HepG2 (cell line): ENCODE data around the gene INPP5K. TPM values are rescaled to one million over a fixed set of nuclear protein-coding genes. Genes with fewer than 3 reads are reported as not detected.

ENCODE experiments used
- ATAC-seq: fragments of 200-7000 bp; cut with Tn5 transposase; 3 replicates; pipeline ENCODE4 v1.9.1; 2020; ENCODE audit warnings: mild to moderate bottlenecking, moderate library complexity
- BruUV-seq: library from RNA; stranded (reverse); fragments of 400-500 nt; replicated peaks from 2 replicates; lab custom pipeline; 2021; lab: Mats Ljungman, UMichigan
- CTCF ChIA-PET: fragments of 300-600 bp; formaldehyde crosslinking; extraction: SDS; loops from one replicate; lab custom pipeline; 2021; ENCODE audit warnings: low total read pairs, inconsistent platforms, low intra/inter-chr PET ratio; lab: Yijun Ruan, JAX
- POLR2A ChIA-PET: fragments of 350-600 bp; sonication (Branson Sonifier 250); formaldehyde crosslinking; loops from one replicate; lab custom pipeline; 2020; ENCODE audit warnings: antibody characterized with exemption, inconsistent platforms; lab: Yijun Ruan, JAX
- DNase-seq: peaks from one replicate; pipeline ENCODE4 v3.0.0-alpha.2; 2015; ENCODE audit warnings: low spot score
- FAIRE-seq: peaks from 3 replicates; lab custom pipeline; 2011; peaks lifted over from hg19 to GRCh38; lab: Jason Lieb, UNC
- H2AFZ ChIP-seq: one replicate; pipeline ENCODE4 v1.6.1; 2011; ENCODE audit warnings: low read length, inconsistent platforms
- H3K27ac ChIP-seq: fragments of 300-600 bp; 3 replicates; pipeline ENCODE4 v1.8.0; 2011; ENCODE audit warnings: mixed run types, mild to moderate bottlenecking, mixed read lengths, low read length, inconsistent platforms; ENCODE audit not compliant: insufficient read depth; ENCODE audit errors: extremely low read length
- H3K27me3 ChIP-seq, 2 experiments: fragments of 200-600 bp in 1 of 2; 2 replicates in 1 of 2; 3 replicates in 1 of 2; pipeline versions ENCODE4 v1.6.0 to v1.8.0; 2011; ENCODE audit warnings: low read length in 2 of 2, mild to moderate bottlenecking in 2 of 2, moderate library complexity in 2 of 2, inconsistent platforms in 1 of 2; ENCODE audit not compliant: insufficient read depth in 2 of 2, control insufficient read depth in 1 of 2
- H3K36me3 ChIP-seq, 2 experiments: fragments of 200-600 bp in 1 of 2; replicated peaks in 1 of 2; 2 replicates in 1 of 2; 3 replicates in 1 of 2; pipeline versions ENCODE4 v1.5.1 to v1.8.0; 2011; ENCODE audit warnings: low read length in 2 of 2, inconsistent platforms in 1 of 2; ENCODE audit not compliant: insufficient read depth in 2 of 2, control insufficient read depth in 1 of 2
- H3K4me1 ChIP-seq: 2 replicates; pipeline ENCODE4 v1.5.1; 2012; ENCODE audit warnings: low read length, inconsistent platforms; ENCODE audit not compliant: insufficient read depth
- H3K4me2 ChIP-seq: 2 replicates; pipeline ENCODE4 v1.6.0; 2011; ENCODE audit warnings: low read depth, low read length, inconsistent platforms
- H3K4me3 ChIP-seq, 3 experiments: fragments of 200-600 bp in 1 of 3; sonication (generic), shearing (Covaris generic) in 1 of 3; replicated peaks in 1 of 3; 2 replicates each; pipeline ENCODE4 v1.5.1; 2011 to 2016; ENCODE audit warnings: low read length in 3 of 3, inconsistent platforms in 2 of 3, low read depth in 2 of 3, mild to moderate bottlenecking in 2 of 3, control low read depth in 1 of 3, mixed read lengths in 1 of 3; ENCODE audit not compliant: insufficient read depth in 1 of 3
- H3K79me2 ChIP-seq: one replicate; pipeline ENCODE4 v1.6.1; 2011; ENCODE audit warnings: low read length, inconsistent platforms; ENCODE audit not compliant: insufficient read depth
- H3K9ac ChIP-seq: 2 replicates; pipeline ENCODE4 v1.6.0; 2011; ENCODE audit warnings: mild to moderate bottlenecking, low read depth, low read length, inconsistent platforms; ENCODE audit not compliant: insufficient read depth
- H3K9me3 ChIP-seq: 2 replicates; pipeline ENCODE4 v1.5.1; 2012; ENCODE audit warnings: mild to moderate bottlenecking, low read length
- H4K20me1 ChIP-seq: 2 replicates; pipeline ENCODE4 v1.6.0; 2011; ENCODE audit warnings: inconsistent platforms, mild to moderate bottlenecking, low read length, moderate library complexity; ENCODE audit not compliant: insufficient read depth
- BORCS8-MEF2B ChIP-seq: sonication (generic); formaldehyde crosslinking; IDR thresholded peaks from 2 replicates; pipeline ENCODE4 v1.8.0; 2022; ENCODE audit warnings: mild to moderate bottlenecking, missing genetic modification reagents
- GTF2F1 ChIP-seq: fragments of 150-350 bp; IDR thresholded peaks from 2 replicates; pipeline ENCODE4 v1.6.1; 2014; ENCODE audit warnings: low read length
- HNF4G ChIP-seq, 2 experiments: sonication (generic) in 1 of 2; formaldehyde crosslinking in 1 of 2; IDR thresholded peaks; 2 replicates each; pipeline versions ENCODE4 v1.4.0 to v1.6.1; 2011 to 2020; ENCODE audit warnings: borderline replicate concordance in 2 of 2, low read depth in 2 of 2, mild to moderate bottlenecking in 2 of 2, low read length in 1 of 2, missing genetic modification reagents in 1 of 2, moderate library complexity in 1 of 2
- NCOA1 ChIP-seq: sonication (generic); formaldehyde crosslinking; IDR thresholded peaks from 2 replicates; pipeline ENCODE4 v1.9.0; 2021; ENCODE audit warnings: missing genetic modification reagents
- NFE2L2 ChIP-seq: fragments of 150-350 bp; IDR thresholded peaks from 2 replicates; pipeline ENCODE4 v1.6.1; 2014; ENCODE audit warnings: low read length
- PRPF4 ChIP-seq: fragments of 200-400 bp; formaldehyde crosslinking; IDR thresholded peaks from 2 replicates; pipeline ENCODE4 v1.6.1; 2016; ENCODE audit warnings: low read length, low read depth; ENCODE audit not compliant: poor library complexity, severe bottlenecking
- RBFOX2 ChIP-seq: fragments of 200-400 bp; formaldehyde crosslinking; IDR thresholded peaks from 2 replicates; pipeline ENCODE4 v1.6.1; 2017; ENCODE audit warnings: low read depth, mild to moderate bottlenecking, low read length
- SSRP1 ChIP-seq: IDR thresholded peaks from 2 replicates; pipeline ENCODE4 v1.6.1; 2016; ENCODE audit warnings: control low read depth
- SUZ12 ChIP-seq: fragments of 150-350 bp; IDR thresholded peaks from 2 replicates; pipeline ENCODE4 v1.6.1; 2014; ENCODE audit warnings: low read depth, low read length
- ZFP36L1 ChIP-seq: sonication (generic); formaldehyde crosslinking; IDR thresholded peaks from 2 replicates; pipeline ENCODE4 v1.8.0; 2022; ENCODE audit warnings: mild to moderate bottlenecking, missing genetic modification reagents, moderate library complexity
- ZKSCAN5 ChIP-seq: sonication (generic); formaldehyde crosslinking; IDR thresholded peaks from 2 replicates; pipeline ENCODE4 v1.5.1; 2020; ENCODE audit warnings: mild to moderate bottlenecking, missing genetic modification reagents
- ZNF101 ChIP-seq: sonication (generic); formaldehyde crosslinking; IDR thresholded peaks from 2 replicates; pipeline ENCODE4 v1.4.0; 2020; ENCODE audit warnings: mild to moderate bottlenecking, low read depth, missing genetic modification reagents, borderline replicate concordance
- ZNF207 ChIP-seq: fragments of 450-650 bp; IDR thresholded peaks from 2 replicates; pipeline ENCODE4 v1.6.1; 2016; ENCODE audit warnings: antibody characterized with exemption, borderline replicate concordance
- ZNF232 ChIP-seq: sonication (generic); formaldehyde crosslinking; IDR thresholded peaks from 2 replicates; pipeline ENCODE4 v1.4.0; 2020; ENCODE audit warnings: missing genetic modification reagents, borderline replicate concordance
- ZNF317 ChIP-seq: sonication (generic); formaldehyde crosslinking; IDR thresholded peaks from 2 replicates; pipeline ENCODE4 v1.5.0; 2020; ENCODE audit warnings: mild to moderate bottlenecking, missing genetic modification reagents
- ZNF879 ChIP-seq: sonication (generic); formaldehyde crosslinking; IDR thresholded peaks from 2 replicates; pipeline ENCODE4 v1.8.1; 2023; ENCODE audit warnings: missing genetic modification reagents
- ZSCAN29 ChIP-seq: sonication (generic); formaldehyde crosslinking; conservative IDR thresholded peaks from 2 replicates; pipeline ENCODE4 v1.4.0; 2020; ENCODE audit warnings: mild to moderate bottlenecking, missing genetic modification reagents
- ZZZ3 ChIP-seq: sonication (generic); formaldehyde crosslinking; IDR thresholded peaks from 2 replicates; pipeline ENCODE4 v1.4.0; 2020; ENCODE audit warnings: missing genetic modification reagents, mild to moderate bottlenecking, borderline replicate concordance
- WGBS: methylation state at CpG from one replicate; pipeline ENCODE4 v1.1.6; 2017; ENCODE audit warnings: low lambda C conversion rate; 5-methylcytosine and 5-hydroxymethylcytosine counted together
- in situ Hi-C: cut with HindIII; loops from 2 replicates; pipeline ENCODE4 v1.10.0; 2017; ENCODE audit warnings: low pct_unique_long_range_greater_than_20kb; ENCODE audit not compliant: extremely low pct_ligation_motif_present
- intact Hi-C: fragments of 100-400 bp; cut with micrococcal nuclease; formaldehyde crosslinking; loops from one replicate; pipeline ENCODE4 v1.10.0; 2022; ENCODE audit not compliant: unreplicated experiment
- polyA plus RNA-seq, 8 experiments: library from polyadenylated mRNA; depleted of rRNA in 3 of 8; stranded (reverse) in 7 of 8; unstranded in 1 of 8; fragments of >200 nt; fragmentation: Illumina TruSeq in 4 of 8; extraction: Trizol in 4 of 8; gene quantifications; 2 replicates each; pipeline versions ENCODE4 v1.2.1 to v1.2.3, GENCODE V29; 2011 to 2016; ENCODE audit warnings: low read depth in 4 of 8, missing spikeins in 1 of 8, mixed read lengths in 1 of 8; ENCODE audit not compliant: insufficient read depth in 1 of 8
- total RNA-seq, 5 experiments: library from RNA; depleted of rRNA; stranded (reverse); fragments of >200 nt; fragmentation: Illumina TruSeq; extraction: Trizol; gene quantifications; 2 replicates each; pipeline ENCODE4 v1.2.3, GENCODE V29; 2016; ENCODE audit warnings: low read depth in 1 of 5
- TF ChIP-seq, protein P1 (sequence below): sonication (generic); formaldehyde crosslinking; IDR thresholded peaks from 2 replicates; pipeline ENCODE4 v1.5.0; 2020; ENCODE audit warnings: missing genetic modification reagents, mild to moderate bottlenecking, borderline replicate concordance

The INPP5K gene
- total and polyA plus RNA-seq, 2 of the 13 experiments (the other 11 are each of a cell fraction or from before 2014, with no cell fraction given), result 4.8 to 9.6 TPM

DNA sequence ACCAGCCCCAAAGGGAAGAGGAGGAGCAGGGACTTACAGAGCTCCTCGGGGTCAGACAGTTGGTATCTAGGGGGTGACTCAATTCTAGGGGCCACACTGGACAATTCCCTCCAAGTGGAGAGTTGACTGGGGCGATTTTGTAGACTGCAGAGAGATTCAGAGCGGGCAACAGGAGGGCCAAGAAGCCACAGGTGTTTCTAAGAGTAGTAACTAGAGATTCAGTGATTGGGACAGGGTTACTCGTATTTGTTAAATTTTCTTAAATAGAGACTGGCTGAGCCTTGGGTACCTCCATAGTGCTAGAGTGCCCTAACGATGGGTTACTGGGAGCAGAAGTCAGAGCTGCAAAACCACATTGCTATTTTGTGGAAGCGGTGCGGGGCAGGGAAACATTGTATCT lies 3.3 kb upstream of the INPP5K start:
- no peaks in the 10 kb centered on the region; a peak in 1 of 5 replicates for H3K27me3 ChIP-seq
- H3K4me3 ChIP-seq, result no peak overlapping the region
- TF ChIP-seq PRPF4, result no peak
- TF ChIP-seq ZKSCAN5 (CRISPR knock-in tag), result no peak
- no peak for TF ChIP-seq ZZZ3
- no peak for TF ChIP-seq ZNF207
- TF ChIP-seq NFE2L2, result no peak
- TF ChIP-seq ZSCAN29, result no peak
- no peak for TF ChIP-seq SUZ12
- TF ChIP-seq ZNF879 (CRISPR knock-in tag), result no peak
- H3K9ac ChIP-seq, result no peak overlapping the region
- peaks cover 17% of the 10 kb centered on the region for H3K4me1 ChIP-seq
- H3K4me2 ChIP-seq, result no peak overlapping the region
- intact Hi-C loops, result loop anchor here (5.0 kb wide), 1 partner anchor 43 kb away; the partner anchor contains the start of gene PITPNA
- DNase-seq (no peak), ATAC-seq (no peak), FAIRE-seq (no peak)
- H3K9me3 ChIP-seq, result no peaks in the 10 kb centered on the region
- 89% methylated on average over 7 of the region's 7 CpGs for WGBS
- H3K79me2 ChIP-seq, result peaks cover 15% of the 10 kb centered on the region
- ChIA-PET POLR2A (interaction anchor here (0.5 kb wide), 1 partner anchor 186 kb away, joined by 3 read pairs; no protein-coding TSS in a partner anchor), CTCF (no interaction called here)
- H3K27ac ChIP-seq, result no peak overlapping the region
- H3K36me3 ChIP-seq, result peaks cover 0 to 3% of the 10 kb centered on the region in 2 experiments; a peak in 4 of 5 replicates
- BruUV-seq, result no TSS peak
- no peak overlapping the region for H2AFZ ChIP-seq
- H4K20me1 ChIP-seq, result no peaks in the 10 kb centered on the region
- in situ Hi-C loops, result loop anchor here (5.0 to 10.0 kb wide), 2 partner anchors 152 to 245 kb away; partner anchors contain the start of genes BHLHA9 and TRARG1

DNA sequence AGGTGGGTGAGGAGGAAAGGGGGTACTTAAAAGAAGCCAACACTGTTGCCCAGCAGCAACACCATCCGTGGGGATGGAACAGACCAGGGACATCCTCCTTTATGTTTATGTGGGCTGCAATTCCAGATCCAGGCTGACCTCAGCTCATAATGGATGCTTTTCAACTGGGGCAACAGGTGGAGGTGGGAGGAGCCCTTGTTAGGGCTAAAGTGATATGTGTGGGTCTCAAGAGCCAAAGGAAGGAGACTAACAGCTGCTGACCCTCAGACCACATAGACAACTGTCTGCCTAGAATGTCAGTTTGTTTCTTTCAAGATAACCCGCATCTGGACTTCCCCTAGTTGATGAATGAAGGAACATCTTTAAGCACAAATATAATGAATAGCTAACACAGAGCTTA lies 2.0 kb upstream of the INPP5K start:
- Histone ChIP-seq H3K9me3 (no peaks in the 10 kb centered on the region), H3K9ac (no peak overlapping the region), H3K36me3 (peaks cover 0 to 7% of the 10 kb centered on the region in 2 experiments; a peak in 4 of 5 replicates), H3K4me3 (no peak overlapping the region), H2AFZ (no peak overlapping the region), H3K4me2 (no peak overlapping the region), H4K20me1 (no peaks in the 10 kb centered on the region), H3K79me2 (peaks cover 15% of the 10 kb centered on the region), H3K27me3 (no peaks in the 10 kb centered on the region; a peak in 1 of 5 replicates), H3K27ac (no peak overlapping the region), H3K4me1 (peaks cover 17% of the 10 kb centered on the region)
- intact Hi-C loops, result loop anchor here (5.0 kb wide), 1 partner anchor 44 kb away; the partner anchor contains the start of gene PITPNA
- POLR2A ChIA-PET, result no interaction called here
- CTCF ChIA-PET, result no interaction called here
- 97% methylated on average over 2 of the region's 2 CpGs for WGBS
- no peak for ATAC-seq
- no peak for FAIRE-seq
- no peak for DNase-seq
- no TSS peak for BruUV-seq
- in situ Hi-C loops, result loop anchor here (5.0 to 10.0 kb wide), 2 partner anchors 151 to 244 kb away; partner anchors contain the start of genes BHLHA9 and TRARG1
- no peak for TF ChIP-seq RBFOX2
- TF ChIP-seq GTF2F1, result no peak
- no peak for TF ChIP-seq SSRP1 (CRISPR knock-in tag)
- TF ChIP-seq, protein P1, sequence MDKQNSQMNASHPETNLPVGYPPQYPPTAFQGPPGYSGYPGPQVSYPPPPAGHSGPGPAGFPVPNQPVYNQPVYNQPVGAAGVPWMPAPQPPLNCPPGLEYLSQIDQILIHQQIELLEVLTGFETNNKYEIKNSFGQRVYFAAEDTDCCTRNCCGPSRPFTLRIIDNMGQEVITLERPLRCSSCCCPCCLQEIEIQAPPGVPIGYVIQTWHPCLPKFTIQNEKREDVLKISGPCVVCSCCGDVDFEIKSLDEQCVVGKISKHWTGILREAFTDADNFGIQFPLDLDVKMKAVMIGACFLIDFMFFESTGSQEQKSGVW (CRISPR knock-in tag), result no peak
- no peak for TF ChIP-seq ZFP36L1
- TF ChIP-seq ZNF232 (CRISPR knock-in tag), result no peak
- TF ChIP-seq ZNF101 (CRISPR knock-in tag), result no peak
- TF ChIP-seq BORCS8-MEF2B (CRISPR knock-in tag), result no peak
- TF ChIP-seq ZNF317 (CRISPR knock-in tag), result no peak
- no peak for TF ChIP-seq NCOA1 (CRISPR knock-in tag)
- TF ChIP-seq HNF4G (IDR thresholded peaks at IDR 0.05; ENCODE audit: borderline replicate concordance, low read depth, low read length), result no peak
- TF ChIP-seq HNF4G (CRISPR knock-in tag; IDR thresholded peaks at IDR 0.05; ENCODE audit: borderline replicate concordance, low read depth), result no peak
